ENCODE results near the gene BCL11A. TPM values are rescaled to one million over a fixed set of nuclear protein-coding genes. Genes with fewer than 3 reads are reported as not detected.
A peak's percentile ranks its signal among the peaks of the same experiment; 100 is the strongest.

Gene BCL11A
- total RNA-seq (2014; rRNA removed; shearing (Covaris generic)), result 3.1 and 4.7 TPM in 2 replicates
- polyA plus RNA-seq (2015; cell fraction: cytosol; rRNA removed), result 4.3 and 5.0 TPM in 2 replicates
- 6.9 and 8.2 TPM in 2 replicates for polyA plus RNA-seq (2015; cell fraction: nucleus; rRNA removed)

DNA sequence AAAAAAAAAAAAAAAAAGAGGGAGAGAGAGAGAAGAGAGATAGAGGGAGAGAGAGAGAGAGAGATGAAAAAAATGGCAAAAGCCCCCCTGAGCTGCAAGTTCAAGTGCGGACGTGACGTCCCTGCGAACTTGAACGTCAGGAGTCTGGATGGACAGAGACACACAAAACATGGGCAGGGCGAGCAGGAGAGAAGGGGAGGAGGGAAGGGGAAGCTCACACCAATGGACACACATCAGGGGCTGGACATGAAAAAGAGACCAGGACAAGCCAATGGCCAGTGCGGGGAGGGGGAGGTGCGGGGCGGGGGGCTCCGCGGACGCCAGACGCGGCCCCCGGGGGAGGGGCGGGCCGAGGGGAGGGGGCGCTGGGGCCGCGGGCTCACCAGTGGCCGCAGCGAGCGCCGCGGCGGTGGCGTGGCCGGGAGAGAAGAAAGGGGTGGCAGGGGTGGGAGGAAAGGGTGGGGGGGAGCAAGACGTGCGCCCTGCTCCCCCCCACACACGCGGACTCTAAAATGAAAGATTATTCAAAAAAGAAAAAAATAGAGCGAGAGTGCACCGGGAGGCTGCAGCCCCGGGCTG is at the start of gene BCL11A:
Gene BCL11A, minus strand, starts transcription at position 160 of the 579 bp plus-strand sequence. CDS start 384 bp downstream, outside the sequence.
- in situ Hi-C loops (cut with HindIII; ENCODE audit: low pct_unique_long_range_greater_than_20kb, low sequenced_read_pairs), result no loop called here
- peak; percentile 95 for DNase-seq (ENCODE audit: low read depth, low spot score)

DNA sequence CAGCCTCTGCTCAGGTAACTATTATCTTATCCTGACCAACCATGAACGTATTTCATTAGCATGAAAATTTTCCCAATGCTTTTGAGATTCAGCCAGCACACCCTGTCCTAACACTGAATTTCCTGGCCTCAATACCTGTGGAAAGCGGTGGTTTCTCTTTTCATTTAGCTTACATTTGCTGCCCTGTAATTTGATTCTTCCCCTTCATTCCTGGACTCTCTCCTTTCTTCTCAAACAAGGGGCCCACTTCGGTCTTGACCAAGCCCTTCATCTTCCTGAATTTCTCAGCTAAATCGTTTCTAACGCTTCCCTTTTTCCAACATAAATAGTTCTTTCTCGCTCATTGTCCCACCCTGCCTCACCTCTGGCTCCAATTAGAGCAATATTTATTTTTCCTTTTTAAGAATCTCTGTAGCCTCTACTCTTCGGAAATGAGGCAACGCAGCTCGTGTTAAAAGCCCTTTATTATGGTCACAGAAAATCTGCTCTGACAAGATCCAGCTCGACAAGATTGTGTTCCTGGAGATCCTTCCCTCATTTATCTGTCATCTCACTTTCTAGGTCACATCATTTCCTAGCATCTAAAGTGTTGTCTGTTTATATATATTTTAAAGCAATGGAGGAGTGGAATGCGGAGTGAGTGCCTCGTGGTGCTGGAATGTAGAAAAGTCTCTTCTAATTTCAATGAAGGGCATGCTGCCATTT is 49.5 kb upstream of the BCL11A start:
- no peak for DNase-seq (ENCODE audit: low read depth, low spot score)
- in situ Hi-C loops (cut with HindIII; ENCODE audit: low pct_unique_long_range_greater_than_20kb, low sequenced_read_pairs), result no loop called here

DNA sequence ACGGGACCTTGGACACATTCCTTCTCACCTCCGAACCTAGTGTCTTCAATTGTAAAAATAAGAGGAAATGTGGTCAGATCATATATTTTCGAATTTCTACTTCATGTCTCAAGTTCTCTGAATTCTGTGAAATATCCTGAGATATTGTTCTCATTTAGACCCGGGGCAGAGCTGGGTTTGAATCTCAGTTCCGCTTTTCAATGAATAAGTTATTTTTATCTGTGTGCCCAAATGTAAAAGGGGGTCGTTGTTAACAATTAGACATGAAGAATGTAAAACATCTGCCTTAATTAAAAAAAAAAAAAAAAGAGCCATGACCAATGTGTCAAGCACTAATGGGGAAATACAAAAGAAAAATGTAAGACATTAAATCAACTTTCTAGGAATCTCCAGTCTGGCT is 48.9 kb upstream of the BCL11A start:
- no peak for DNase-seq (ENCODE audit: low read depth, low spot score)
- in situ Hi-C loops (cut with HindIII; ENCODE audit: low pct_unique_long_range_greater_than_20kb, low sequenced_read_pairs), result no loop called here

DNA sequence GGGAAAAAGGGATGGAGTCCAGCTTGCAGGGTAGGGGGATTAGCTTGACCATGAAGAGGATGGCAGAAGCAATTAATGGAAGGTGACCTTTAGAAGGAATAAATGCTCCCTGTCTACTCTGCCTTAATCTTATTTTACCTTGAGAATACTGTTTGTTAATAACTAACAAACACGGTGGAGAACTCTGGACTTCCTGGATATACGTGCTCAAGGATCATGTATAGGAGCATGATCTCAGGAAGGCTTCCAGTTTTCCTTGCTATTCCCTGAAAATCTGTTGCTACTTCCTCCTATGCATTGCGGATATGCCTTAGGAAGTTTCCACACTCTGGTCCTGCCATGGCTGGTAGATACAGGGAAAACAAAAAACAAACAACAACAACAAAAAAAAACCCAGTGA is 44.8 kb upstream of the BCL11A start:
- in situ Hi-C loops (cut with HindIII; ENCODE audit: low pct_unique_long_range_greater_than_20kb, low sequenced_read_pairs), result no loop called here
- DNase-seq (ENCODE audit: low read depth, low spot score), result no peak

DNA sequence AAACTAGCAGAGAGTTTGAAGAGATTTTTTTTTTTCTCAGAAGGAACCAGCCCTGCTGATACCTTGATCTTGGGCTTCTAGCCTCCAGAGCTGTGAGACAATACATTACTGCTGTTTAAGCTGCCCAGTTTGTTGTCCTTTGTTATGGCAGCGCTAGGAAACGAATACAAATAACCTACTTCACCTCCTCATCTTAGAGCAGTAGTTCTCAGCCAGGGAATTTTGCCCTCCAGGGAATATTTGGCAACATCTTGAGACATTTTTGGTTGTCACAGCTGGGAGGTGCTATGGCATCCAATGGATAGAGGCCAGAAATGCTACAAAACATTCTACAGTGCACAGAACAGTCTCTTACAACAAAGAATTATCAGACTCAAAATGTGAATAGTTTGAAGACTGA is 43.9 kb upstream of the BCL11A start:
- in situ Hi-C loops (cut with HindIII; ENCODE audit: low pct_unique_long_range_greater_than_20kb, low sequenced_read_pairs), result no loop called here
- DNase-seq (ENCODE audit: low read depth, low spot score), result peak; percentile 20

DNA sequence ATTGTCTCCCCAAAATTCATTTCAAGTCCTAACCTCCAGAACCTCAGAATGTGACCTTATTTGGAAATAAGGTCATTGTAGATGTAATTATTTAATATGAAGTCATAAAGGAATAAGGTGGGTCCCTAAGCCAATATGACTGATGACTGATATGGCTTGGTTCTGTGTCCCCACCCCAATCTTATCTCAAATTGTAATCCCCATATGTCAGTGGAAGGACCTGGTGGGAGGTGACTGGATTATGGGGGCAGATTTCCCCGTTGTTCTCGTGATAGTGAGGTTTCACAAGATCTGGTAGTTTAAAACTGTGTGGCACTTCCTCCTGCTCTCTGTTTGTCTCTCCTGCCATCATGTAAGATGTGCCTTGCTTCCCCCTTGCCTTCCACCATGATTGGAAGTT is 43.0 kb upstream of the BCL11A start:
- DNase-seq (ENCODE audit: low read depth, low spot score), result no peak
- in situ Hi-C loops (cut with HindIII; ENCODE audit: low pct_unique_long_range_greater_than_20kb, low sequenced_read_pairs), result no loop called here

DNA sequence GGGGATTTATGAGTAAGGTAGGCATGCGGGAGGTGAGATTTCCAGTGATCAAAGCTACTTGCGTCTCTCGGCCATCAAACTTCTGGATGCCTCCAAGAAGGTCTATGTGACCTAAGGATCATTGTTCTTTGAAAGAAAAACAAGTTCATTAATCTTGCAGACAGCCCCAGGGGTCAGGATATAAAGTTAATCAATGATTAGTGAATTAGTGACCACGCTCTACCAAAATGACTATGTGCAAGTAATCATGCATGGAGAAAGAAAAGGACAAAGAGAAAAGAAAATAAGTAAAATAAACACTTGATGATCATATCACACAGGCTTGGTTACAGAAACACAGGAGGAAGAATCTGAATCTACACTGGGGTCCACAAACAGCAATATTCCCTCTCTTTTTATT is 42.5 kb upstream of the BCL11A start:
- in situ Hi-C loops (cut with HindIII; ENCODE audit: low pct_unique_long_range_greater_than_20kb, low sequenced_read_pairs), result no loop called here
- DNase-seq (ENCODE audit: low read depth, low spot score), result no peak

DNA sequence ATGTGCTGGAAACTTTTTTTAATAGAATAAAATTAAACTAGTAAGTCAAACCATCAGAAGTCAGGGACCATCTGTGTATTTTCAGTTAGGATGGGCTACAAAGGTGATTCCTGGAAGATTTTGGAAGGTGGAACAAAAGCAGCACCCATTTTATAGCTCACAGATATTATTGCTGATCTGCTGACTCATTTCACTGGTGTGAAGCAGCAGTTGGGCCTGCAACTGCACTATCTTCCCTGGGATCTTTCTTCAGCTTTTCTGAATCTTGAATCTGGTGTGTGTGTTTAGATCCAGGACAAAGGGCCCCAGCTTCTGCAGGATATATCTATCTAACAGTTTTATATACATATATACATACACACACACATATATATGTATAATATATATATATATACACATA is 35.6 kb upstream of the BCL11A start:
- in situ Hi-C loops (cut with HindIII; ENCODE audit: low pct_unique_long_range_greater_than_20kb, low sequenced_read_pairs), result no loop called here
- DNase-seq (ENCODE audit: low read depth, low spot score), result no peak

DNA sequence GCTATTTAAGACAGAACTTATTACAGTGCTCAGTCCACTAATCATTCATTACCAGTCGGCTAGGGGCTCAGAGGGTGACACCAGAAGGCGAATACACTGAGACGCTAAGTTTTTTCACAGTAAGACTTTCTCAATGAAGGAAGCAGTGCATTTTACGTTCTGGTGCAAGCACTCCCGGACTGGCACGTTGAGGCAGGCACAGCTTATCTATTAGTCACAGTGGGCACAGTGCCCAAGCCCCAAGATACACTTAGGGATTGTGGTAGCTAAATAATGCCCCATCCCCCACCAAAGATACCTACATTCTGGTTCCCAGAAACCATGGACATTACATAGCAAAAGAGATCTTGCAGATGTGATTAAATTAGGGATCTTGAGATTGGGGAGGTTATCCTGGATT is 32.6 kb upstream of the BCL11A start:
- no peak for DNase-seq (ENCODE audit: low read depth, low spot score)
- in situ Hi-C loops (cut with HindIII; ENCODE audit: low pct_unique_long_range_greater_than_20kb, low sequenced_read_pairs), result no loop called here

DNA sequence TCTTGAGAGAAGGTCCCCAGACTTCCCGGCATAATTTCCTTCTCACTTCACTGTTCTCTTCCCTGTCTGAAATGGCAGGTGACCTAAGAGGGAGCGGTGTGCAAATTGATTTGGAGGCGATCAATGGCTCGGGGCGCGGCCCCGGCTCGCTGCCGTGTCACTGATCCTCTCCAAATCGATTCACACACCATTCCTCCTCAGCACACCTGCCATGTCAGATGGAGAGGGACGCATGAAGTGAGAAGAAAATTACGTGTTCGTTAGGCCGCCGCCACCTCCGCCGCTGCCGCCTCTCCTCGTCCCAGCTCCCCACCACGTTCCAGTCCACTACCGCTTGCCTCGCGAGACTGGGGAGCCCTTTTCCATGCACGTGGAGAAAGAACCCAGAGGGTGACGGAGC is 31.8 kb upstream of the BCL11A start:
- in situ Hi-C loops (cut with HindIII; ENCODE audit: low pct_unique_long_range_greater_than_20kb, low sequenced_read_pairs), result no loop called here
- no peak for DNase-seq (ENCODE audit: low read depth, low spot score)

DNA sequence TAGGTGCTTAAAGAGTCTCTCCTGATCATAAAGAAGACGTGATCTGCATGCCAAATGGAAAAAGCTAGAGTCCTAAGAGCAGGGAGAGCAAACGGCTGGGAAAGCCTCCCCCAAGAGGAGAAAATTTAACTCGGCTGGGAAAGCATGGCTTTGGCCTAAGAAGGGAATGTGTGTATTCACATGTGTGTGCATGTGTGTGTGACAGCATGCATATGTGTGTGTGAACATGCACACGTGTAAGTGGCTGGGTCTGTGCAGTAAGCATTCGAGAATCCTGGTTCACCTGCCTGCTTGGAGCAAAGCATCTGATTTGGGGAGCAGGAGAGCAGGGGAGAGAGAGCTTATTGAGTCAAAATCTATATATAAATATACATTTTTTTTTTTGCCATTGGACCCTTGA is 30.1 kb upstream of the BCL11A start:
- no peak for DNase-seq (ENCODE audit: low read depth, low spot score)
- in situ Hi-C loops (cut with HindIII; ENCODE audit: low pct_unique_long_range_greater_than_20kb, low sequenced_read_pairs), result no loop called here

DNA sequence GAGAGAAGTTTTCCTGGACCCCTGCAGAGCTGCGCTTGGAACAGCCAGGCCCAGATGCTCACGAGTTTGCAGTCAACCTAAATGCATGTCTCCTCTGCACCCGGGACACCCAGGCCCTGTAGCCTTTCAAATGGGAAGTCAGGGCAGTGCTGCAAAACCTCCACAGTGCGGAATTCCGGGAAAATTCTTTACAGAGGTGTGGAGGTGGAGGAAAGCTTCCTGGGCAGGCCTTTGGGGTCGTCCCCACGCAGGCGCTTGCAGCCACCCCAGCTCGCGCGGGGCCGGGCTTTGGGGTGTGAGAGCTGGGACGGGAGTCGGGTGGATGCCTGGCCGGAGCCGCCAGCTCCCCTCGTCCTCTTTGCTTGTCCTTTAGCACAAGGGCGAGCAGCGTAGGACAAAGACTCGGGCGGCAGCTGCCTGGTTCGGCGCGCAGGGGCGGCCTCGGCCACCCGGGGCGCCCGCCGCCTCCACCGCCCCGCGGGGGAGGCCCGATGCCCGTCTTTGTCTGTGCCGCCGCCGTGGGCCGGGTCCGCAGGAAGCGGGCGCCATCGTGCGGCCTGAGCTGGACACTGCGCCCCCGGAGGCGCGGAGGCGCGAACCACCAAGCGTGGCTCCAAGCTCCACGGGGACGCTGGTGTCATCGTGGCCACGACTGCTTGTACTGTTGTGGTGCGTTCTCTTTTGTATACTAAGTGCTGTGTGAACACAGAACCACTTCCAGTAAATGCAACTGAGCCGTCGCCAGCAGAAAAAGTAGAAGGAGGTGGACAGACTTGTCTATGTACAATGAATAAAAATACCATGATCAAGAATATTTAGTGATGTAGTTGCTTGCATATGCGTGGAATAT is 28.2 kb upstream of the BCL11A start:
- in situ Hi-C loops (cut with HindIII; ENCODE audit: low pct_unique_long_range_greater_than_20kb, low sequenced_read_pairs), result no loop called here
- DNase-seq (ENCODE audit: low read depth, low spot score), result peak; percentile 59

DNA sequence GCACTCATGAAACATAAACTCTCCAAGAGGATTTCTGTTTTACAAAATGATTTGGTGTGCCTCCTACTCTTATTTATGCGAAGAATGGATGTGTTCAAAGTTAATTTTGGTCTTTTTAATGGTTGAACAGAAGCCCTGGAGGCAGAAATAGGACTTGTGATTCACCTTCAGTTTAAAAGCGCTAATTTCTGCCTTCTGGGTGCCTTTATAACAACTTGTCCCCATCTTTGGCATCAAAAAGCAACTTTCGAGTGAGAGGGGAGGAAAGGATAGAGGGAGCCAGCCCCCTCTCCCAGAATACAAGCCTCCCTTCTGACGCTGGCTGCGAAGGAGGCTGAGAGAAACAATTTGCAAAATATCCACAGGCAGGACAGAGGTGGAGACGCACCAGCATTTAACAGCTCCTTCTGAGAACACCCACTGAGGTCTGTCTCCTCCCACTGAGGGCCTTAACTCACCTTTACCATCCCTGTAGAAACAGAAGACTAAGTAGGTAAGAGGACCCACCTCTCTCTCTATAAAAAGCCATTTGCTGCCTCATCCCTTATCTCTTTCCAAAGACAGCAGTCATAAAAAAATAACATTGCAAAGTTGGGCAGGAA is 24.3 kb upstream of the BCL11A start:
- in situ Hi-C loops (cut with HindIII; ENCODE audit: low pct_unique_long_range_greater_than_20kb, low sequenced_read_pairs), result no loop called here
- DNase-seq (ENCODE audit: low read depth, low spot score), result no peak

DNA sequence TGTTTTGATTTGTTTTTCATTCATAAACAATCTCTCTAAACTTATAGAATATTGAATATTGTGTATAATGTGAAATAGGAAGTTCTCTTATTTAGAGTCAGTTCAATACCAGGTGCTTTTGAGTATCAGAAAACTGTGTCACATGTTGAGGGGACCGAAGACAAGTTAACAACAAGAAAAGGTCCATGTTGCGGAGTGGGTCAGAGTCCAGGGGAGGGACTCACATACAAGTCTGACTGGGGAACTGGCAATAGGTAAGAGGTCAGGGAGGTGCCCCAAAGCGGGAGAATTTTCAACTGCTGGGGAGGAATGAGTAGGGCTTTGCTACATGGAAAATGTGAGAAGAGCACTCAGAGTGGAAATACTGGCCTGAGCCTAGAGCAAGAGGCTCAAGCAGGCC is 19.8 kb upstream of the BCL11A start:
- in situ Hi-C loops (cut with HindIII; ENCODE audit: low pct_unique_long_range_greater_than_20kb, low sequenced_read_pairs), result no loop called here
- no peak for DNase-seq (ENCODE audit: low read depth, low spot score)

DNA sequence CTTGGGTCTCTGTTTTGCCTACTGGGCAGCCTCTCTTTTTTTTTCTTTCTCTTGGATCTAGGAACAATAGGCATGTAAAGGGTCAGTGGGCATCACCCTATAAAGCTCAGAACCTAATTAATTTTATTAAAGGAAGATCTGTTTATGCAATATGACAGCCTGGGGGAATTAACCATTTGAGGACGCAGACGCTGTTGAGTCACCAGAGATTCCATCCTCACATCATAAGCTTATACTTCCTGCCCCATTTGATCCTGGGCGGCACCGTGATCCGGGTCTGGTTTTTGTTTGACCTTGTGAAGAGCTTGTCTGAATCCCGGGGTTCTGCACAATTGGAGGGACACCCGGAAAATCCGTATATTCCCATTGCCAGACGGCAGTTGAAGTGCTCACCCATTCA is 16.8 kb upstream of the BCL11A start:
- in situ Hi-C loops (cut with HindIII; ENCODE audit: low pct_unique_long_range_greater_than_20kb, low sequenced_read_pairs), result no loop called here
- DNase-seq (ENCODE audit: low read depth, low spot score), result no peak

DNA sequence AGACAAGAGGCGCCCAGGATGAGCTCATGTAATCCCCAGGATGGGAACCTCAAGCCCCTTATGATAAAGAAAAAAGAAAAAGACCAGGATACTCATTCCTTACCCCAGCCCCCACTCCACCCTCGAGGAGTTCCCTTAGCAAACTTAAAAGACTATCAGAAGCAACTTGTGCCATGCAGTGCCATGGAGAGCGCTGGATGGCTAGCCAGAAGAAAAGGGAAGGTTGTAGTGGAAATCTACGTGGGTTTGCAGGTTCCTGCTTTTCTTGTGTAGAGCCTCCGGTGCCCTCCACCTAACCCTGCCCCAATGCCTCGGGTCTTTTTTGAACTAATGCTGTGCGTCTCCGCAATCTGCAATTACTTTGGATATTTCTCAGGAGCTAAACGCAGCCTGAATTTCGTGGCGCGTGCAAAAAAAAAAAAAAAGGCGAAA is 16.2 kb upstream of the BCL11A start:
- in situ Hi-C loops (cut with HindIII; ENCODE audit: low pct_unique_long_range_greater_than_20kb, low sequenced_read_pairs), result no loop called here
- no peak for DNase-seq (ENCODE audit: low read depth, low spot score)

DNA sequence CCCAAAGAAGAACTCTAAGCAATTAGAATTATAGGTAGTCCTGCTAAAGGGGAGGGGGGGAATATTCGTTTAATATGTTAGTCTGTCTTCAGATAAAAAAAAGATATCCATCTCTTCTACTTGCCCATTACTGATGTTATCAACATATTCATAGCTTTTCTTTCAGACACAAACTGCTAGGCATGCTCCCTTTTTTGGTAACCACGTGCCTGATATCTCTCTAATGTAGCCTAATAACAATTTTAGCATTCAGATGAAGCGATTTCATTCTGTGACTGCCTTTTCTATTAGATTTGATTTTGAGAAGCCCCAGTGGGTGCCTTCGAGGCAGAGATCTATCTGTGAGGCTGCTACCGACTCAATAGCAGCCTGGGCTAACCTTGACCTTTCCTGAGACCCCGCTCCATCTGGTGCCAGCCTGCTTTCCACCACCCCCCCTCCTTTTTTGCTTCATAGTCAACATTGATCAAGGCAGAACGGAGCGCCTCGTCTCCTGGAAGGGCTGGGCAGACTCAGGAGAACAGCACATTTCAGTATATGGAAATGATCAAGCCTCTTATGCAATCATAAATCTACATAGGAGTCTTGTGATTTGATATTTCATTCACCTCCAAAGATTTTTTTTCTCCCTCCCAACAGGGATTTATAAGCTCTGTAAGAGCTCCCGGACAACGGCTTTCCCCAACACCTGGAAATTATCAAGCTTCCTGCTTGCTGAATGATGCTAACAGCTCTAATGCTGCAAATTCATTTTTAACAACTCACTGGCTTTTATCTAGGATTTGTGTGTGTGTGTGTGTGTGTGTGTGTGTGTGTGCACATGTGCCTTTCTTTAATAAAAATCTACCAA is 14.7 kb upstream of the BCL11A start:
- DNase-seq (ENCODE audit: low read depth, low spot score), result no peak
- in situ Hi-C loops (cut with HindIII; ENCODE audit: low pct_unique_long_range_greater_than_20kb, low sequenced_read_pairs), result no loop called here

Measured in SK-MEL-5 (cell line).